ENCODE results near the gene METAP2.
"Not testable (repeated sequence)": the region's sequence is repeated elsewhere in the genome, so short reads cannot be mapped to it uniquely, and the experiment has no call there.

METAP2 gene

GRCh38 chr12:95459310-95459709, 14.6 kb upstream of the METAP2 start:
- no peak overlapping the region for H3K27ac ChIP-seq
- no peak for TF ChIP-seq ZFX (IDR thresholded peaks at IDR 0.05; ENCODE audit: borderline replicate concordance)
- TF ChIP-seq, protein P1, sequence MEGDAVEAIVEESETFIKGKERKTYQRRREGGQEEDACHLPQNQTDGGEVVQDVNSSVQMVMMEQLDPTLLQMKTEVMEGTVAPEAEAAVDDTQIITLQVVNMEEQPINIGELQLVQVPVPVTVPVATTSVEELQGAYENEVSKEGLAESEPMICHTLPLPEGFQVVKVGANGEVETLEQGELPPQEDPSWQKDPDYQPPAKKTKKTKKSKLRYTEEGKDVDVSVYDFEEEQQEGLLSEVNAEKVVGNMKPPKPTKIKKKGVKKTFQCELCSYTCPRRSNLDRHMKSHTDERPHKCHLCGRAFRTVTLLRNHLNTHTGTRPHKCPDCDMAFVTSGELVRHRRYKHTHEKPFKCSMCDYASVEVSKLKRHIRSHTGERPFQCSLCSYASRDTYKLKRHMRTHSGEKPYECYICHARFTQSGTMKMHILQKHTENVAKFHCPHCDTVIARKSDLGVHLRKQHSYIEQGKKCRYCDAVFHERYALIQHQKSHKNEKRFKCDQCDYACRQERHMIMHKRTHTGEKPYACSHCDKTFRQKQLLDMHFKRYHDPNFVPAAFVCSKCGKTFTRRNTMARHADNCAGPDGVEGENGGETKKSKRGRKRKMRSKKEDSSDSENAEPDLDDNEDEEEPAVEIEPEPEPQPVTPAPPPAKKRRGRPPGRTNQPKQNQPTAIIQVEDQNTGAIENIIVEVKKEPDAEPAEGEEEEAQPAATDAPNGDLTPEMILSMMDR (IDR thresholded peaks at IDR 0.05): no peak

GRCh38 chr12:95460105-95460504, 13.8 kb upstream of the METAP2 start:
- TF ChIP-seq, protein P1 (IDR thresholded peaks at IDR 0.05): no peak
- no peak for TF ChIP-seq ZFX (IDR thresholded peaks at IDR 0.05; ENCODE audit: borderline replicate concordance)
- H3K27ac ChIP-seq: no peak overlapping the region

DNA sequence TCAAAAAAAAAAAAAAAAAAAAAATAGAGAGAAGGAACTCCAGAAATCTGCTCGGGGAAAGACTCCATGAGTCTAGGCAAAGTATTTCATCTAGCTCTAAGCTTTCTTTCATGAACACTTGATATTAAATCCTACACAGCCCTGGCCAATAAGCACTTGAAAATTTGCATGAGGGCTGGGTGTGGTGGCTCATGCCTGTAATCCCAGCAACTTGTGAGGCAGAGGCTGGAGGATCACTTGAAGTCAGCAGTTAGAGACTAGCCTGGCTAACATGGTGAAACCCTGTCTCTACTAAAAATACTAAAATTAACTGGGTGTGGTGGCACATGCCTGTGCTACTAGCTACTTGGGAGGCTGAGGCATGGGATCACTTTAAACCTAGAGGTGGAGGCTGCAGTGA, 13.1 kb upstream of the METAP2 start:
- H3K27ac ChIP-seq: no peak overlapping the region
- TF ChIP-seq, protein P1 (IDR thresholded peaks at IDR 0.05): no peak
- TF ChIP-seq ZFX (IDR thresholded peaks at IDR 0.05; ENCODE audit: borderline replicate concordance): no peak

DNA sequence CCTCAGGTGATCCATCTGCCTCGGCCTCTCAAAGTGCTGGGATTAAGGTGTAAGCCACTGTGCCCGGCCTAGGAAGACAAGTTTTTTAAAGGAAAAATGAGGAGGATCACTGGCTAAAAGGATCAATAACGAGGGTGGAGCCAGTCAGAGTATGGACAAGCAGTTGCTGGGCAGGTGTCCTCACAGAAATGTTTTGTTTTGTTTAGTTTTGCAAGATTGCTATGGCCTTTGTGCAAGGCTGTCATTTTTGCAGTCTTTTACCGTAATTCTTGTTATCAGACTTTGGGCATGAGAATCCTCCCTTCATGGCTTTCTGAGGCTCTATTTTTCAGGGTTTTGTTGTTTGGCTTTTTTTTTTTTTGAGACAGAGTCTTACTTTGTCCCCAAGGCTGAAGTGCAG, 11.9 kb upstream of the METAP2 start:
- no peak for TF ChIP-seq ZFX (IDR thresholded peaks at IDR 0.05; ENCODE audit: borderline replicate concordance)
- TF ChIP-seq, protein P1 (IDR thresholded peaks at IDR 0.05): no peak
- no peak overlapping the region for H3K27ac ChIP-seq

GRCh38 chr12:95462551-95462950, 11.4 kb upstream of the METAP2 start:
- no peak overlapping the region for H3K27ac ChIP-seq
- TF ChIP-seq, protein P1 (IDR thresholded peaks at IDR 0.05): no peak
- no peak for TF ChIP-seq ZFX (IDR thresholded peaks at IDR 0.05; ENCODE audit: borderline replicate concordance)

- no peak overlapping the region for H3K27ac ChIP-seq
- TF ChIP-seq, protein P1 (IDR thresholded peaks at IDR 0.05): no peak
- TF ChIP-seq ZFX (IDR thresholded peaks at IDR 0.05; ENCODE audit: borderline replicate concordance): no peak
Measured at GRCh38 chr12:95463050-95463449, 10.9 kb upstream of the METAP2 start.

GRCh38 chr12:95463776-95464175, 10.2 kb upstream of the METAP2 start:
- not testable (repeated sequence) for H3K27ac ChIP-seq

DNA sequence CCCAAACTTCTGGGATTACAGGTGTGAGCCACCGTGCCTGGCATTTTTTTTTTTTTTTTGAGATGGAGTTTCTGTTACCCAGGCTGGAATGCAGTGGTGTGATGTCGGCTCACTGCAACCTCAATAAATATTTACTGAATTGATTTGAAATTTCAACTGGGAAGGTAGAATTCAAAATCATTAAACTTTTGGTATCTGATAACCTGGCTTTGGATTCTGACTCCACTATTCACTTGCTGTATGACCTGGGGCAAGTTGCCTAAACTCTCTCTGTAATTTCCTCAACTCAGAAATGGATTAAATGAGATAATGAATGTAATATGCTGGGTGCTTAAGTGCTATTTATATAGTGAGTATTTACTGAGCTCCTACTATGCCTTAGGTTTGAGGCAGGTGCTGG, 8.7 kb upstream of the METAP2 start:
- TF ChIP-seq, protein P1 (IDR thresholded peaks at IDR 0.05): no peak
- no peak for TF ChIP-seq ZFX (IDR thresholded peaks at IDR 0.05; ENCODE audit: borderline replicate concordance)

More for the DNA sequence above, 8.7 kb upstream of the METAP2 start:
- H3K27ac ChIP-seq: no peak overlapping the region

Measured in 22Rv1 (cell line).